Activated CD4-positive, alpha-beta T cell treated with anti-CD3 and anti-CD28 coated beads, Interleukin-2, amount 50 U/mL, for 1 hour (primary cell): ENCODE data around the gene CPO.

Experiments used
- DNase-seq: peaks from one replicate; pipeline ENCODE4 v3.0.0-alpha.2; 2020

CPO gene

GRCh38 chr2:206978746-206979145, 39.4 kb downstream of the CPO start:
- DNase-seq = no peak

DNA sequence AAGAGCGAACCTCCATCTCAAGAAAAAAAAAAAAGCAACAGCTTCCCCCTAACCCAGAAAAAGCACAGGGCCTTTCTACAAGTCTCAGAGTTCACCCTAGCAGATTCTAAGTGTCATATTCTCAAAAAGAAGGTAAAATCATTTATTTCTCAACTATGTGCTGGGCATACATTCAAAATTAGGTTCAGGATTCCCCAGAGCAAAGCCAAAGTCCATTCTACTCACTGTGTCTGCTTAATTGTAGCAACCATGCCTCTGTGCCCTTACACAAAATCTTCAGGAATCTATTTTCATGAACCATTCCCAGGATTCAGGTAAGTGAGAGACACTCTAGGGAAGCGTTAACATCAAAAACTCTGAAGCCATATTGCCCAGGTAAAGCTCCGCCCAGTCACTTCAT, 40.0 kb downstream of the CPO start:
- no peak for DNase-seq

DNA sequence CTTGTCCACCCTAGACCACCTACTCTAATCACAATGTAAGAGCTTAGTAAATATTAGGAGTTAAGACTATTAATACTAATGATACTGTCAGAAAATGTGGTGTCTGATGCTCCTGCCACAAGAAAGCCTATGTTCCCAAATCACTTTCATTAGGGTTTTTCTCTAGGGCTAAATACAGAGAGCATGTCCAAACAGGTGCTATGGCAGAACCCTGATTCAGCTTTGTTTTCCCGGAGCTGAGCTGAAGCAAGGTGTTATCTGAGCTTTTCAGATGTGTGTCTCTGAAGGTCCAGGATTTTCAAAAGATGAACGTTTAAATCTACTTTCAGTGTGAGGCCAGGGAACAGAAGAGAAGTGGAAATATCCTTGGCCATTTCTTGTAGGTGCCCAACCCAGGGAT, 40.6 kb downstream of the CPO start:
- no peak for DNase-seq

DNA sequence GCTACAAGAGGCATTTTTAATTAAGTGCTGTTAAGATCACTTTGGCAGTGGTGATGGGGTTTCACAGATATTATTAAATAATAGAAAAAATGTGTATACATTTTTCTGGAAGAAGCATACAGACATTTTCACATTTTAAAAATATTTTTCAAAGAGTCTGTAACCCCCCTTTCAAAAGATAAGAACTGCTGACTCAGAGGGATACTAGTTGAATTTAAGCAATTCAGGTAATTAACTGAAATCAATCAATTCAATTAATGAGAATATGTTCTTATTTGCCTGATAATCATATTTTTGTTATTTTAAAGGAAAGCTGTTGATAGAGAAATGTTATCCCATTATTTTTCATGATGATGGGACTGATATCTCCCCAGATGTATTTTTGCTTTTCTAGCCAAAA, 41.1 kb downstream of the CPO start:
- no peak for DNase-seq

DNA sequence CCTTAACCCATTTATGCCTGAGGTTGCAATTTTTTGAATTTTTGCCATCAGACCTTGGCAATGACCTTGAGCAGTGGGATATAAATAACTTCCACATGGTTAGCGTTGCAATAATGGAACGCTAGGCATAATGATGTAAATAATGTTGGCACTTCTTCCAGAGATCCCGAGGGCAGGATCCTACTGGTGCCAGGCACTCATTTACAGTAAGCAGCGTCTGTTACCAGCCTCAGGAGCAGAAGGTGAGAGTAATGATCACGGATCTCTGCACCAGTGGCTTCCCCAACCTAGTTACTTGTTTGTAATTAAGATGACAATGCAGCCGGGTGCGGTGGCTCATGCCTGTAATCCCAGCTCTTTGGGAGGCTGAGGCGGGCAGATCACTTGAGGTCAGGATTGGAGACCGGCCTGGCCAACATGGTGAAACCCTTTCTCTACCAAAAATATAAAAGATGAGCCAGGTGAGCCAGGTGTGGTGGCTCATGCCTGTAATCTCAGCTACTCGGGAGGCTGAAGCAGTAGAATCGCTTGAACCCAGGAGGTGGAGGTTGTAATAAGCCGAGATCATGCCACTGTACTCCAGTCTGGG, 41.9 kb downstream of the CPO start:
- no peak for DNase-seq

- peak; percentile 51 for DNase-seq
Measured at GRCh38 chr2:206981739-206982340, 42.5 kb downstream of the CPO start.

- DNase-seq = no peak
Measured at GRCh38 chr2:206982360-206982955, 43.1 kb downstream of the CPO start.

- no peak for DNase-seq
Measured at GRCh38 chr2:206983161-206983859, 44.0 kb downstream of the CPO start.

GRCh38 chr2:206984206-206984605, 44.9 kb downstream of the CPO start:
- DNase-seq = no peak

GRCh38 chr2:206986943-206987342, 47.6 kb downstream of the CPO start:
- no peak for DNase-seq

DNA sequence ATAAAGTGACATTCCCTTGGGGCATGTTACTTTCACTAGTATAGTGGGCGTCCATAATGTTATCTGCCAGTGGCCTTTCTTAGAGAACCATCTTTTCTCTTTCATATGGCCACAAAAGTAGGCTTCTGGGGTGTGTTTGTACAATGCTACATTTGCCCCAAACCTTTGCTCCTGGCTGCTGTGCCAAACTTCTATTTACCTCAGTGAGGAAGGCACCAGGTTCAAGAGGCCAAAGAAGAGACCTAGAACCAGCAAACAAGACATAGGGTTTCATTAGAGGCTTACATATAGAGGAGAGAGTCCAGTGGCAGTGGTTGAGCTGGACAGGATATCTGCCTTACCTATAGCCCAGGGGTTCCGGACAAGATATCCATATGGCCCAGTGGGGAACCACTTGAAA, 48.5 kb downstream of the CPO start:
- no peak for DNase-seq

DNA sequence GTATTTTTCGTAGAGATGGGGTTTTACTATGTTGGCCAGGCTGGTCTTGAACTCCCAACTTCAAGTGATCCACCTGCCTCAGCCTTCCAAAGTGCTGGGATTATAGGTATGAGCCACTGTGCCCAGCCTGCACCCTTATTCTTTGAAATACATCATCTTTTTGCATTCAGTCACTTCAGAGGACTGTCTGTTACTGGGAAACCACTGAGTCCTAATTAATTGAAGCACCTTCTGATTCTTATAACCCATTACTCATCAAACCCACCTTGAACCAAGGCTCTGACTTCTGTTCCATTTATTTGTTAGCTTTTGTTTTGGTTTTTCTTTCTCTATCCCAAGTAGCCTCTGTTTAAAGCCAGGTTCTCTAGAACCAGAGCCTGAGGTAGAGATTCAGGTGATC, 49.6 kb downstream of the CPO start:
- DNase-seq = no peak

DNA sequence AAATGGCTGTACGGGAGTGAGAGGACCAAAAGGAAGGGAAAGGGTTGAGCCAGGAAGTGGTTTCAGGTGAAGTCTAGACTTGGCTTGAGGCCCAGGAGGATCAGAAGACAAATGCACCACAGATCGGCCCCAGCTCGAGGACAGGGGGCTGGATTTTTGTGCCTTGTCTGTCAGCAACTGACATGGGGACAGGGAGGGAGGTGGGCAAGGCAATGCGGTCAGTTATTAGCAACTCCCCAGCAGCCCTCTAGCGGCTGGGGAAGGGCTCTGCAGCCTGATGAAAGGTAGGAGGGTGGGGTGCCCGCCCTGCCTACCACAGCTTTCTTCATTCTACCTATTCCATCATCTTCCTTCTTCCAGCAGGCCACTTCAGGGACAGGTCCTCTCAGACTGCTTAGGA, 50.0 kb downstream of the CPO start:
- peak; percentile 1 for DNase-seq

GRCh38 chr2:206990360-206990759, 51.0 kb downstream of the CPO start:
- no peak for DNase-seq

DNA sequence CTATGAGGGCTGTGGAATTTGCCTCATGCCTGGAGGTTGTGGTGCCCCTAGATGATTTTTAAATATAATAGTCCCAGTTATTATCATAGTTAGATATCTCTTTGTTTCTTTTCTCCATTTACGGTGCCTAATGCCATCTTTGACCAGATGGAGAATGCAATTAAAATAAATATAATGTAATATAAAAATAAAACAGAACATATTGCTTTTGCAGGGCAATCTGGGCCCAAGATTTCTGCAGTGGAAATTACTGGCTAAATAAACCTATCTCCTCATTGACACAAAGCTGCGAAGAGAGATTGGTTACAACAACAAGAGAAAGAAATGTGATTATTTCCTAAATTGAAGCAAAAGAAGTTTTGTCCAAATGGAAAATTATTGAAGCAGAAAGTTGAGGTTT, 51.8 kb downstream of the CPO start:
- no peak for DNase-seq

DNA sequence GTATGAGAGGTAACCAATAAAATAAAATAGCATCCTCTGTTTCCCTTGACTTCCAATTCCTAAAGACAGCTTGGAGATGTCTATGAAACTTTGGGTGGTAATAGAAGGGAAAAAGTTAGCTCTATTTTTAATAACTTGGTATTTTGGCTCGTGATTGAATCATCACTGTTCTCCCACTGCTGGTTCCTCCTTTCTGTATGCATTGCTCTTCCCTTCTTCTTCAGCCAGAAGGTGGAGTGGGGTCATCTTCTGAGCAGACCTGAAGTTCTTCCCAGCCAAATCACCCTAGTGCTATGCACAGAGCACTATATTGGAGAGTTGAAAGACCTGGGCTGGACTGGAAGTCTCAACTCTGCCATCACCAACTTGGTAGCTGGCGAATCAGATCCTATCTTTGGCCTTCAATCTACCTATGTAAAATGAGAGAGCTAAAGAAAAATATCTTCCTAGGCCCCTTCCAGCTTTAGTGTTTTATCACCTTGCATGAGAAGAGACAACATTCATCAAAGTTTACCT, 54.1 kb downstream of the CPO start:
- no peak for DNase-seq

- DNase-seq = no peak
Measured at GRCh38 chr2:206993964-206994363, 54.6 kb downstream of the CPO start.

GRCh38 chr2:206996556-206997065, 57.3 kb downstream of the CPO start:
- DNase-seq = no peak

GRCh38 chr2:207008105-207008990, 69.0 kb downstream of the CPO start:
- no peak for DNase-seq

DNA sequence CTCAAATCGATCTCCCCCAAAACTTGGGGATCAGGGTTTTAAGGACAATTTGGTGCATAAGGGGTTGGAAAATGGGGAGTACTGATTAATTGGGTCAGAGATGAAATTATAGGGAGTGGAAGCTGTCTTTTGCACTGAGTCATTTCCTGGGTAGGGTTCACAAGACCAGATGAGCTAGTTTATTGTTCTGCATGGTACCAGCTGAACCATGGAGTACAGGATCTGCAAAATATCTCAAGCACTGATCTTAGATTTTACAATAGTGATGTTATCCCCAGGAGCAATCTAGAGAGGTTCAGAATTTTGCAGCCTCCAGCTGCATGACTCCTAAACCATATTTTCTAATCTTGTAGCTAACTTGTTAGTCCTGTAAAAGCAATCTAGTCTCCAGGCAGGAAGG, 73.1 kb downstream of the CPO start:
- DNase-seq = no peak

- DNase-seq = no peak
Measured at GRCh38 chr2:207014424-207014823, 75.1 kb downstream of the CPO start.

DNA sequence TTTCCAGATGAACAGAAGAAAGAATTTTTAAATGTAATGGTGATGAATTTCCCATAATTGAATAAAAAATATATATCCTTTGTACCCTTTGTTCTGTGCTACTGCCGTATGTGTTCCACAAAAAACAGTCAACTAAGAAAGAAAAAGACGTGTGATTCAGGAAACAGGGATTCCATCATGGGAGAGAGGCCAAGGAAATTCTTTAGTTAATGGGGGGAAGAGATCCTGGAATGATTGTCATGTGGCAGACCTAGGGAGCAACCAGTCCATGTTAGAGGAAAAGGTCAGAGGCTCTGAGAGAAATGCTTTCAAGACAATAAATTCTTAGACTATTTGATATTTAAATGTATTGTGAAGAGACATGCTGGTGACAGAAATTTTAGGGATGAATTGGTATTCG, 76.6 kb downstream of the CPO start:
- DNase-seq = no peak
